HG02884 (cell line): ENCODE results near the gene SARNP.

Source experiments
- ATAC-seq: cut with Tn5 transposase; IDR thresholded peaks from one replicate; pipeline ENCODE4 v1.9.1; 2021; ENCODE audit warnings: mild to moderate bottlenecking, moderate library complexity; ENCODE audit not compliant: unreplicated experiment

Gene SARNP

DNA sequence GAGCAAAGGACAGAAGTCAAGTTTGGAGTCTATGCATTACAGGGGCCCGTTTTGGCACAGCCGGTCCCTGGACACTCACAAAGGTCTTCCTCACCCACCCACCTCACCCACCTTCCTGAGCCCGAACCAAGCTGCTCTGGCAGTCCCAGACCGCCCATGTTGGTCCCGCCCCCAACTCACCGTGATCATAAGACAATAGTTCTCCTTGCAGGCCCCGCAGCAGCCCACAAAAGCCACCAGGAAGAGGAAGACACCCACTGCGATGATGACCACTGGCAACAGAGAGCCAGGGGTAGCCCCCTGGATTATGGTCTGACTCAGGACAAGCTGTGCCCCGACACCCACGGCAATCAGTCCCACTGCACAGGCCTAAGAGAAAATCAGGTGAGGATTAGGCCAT is 90.6 kb downstream of the SARNP start:
- no peak for ATAC-seq

DNA sequence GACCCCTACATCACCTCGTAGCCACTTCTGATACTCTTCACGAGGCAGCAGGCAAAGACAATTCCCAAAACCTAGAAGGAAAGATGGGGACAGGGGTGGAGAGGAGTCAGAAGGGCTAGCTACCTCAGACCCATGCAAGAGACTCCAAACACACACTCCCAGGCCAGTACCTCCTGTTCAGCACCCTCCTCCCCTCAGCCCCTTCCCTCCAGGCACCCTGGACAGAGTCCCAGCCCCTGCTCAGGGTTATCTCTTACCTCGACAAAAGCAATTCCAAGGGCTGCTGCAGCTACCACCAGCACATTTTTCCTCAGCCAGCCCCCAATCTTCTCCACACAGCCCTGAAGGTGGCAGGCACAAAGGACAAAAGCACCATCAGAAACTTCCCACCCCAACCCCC is 92.0 kb downstream of the SARNP start:
- no peak for ATAC-seq

DNA sequence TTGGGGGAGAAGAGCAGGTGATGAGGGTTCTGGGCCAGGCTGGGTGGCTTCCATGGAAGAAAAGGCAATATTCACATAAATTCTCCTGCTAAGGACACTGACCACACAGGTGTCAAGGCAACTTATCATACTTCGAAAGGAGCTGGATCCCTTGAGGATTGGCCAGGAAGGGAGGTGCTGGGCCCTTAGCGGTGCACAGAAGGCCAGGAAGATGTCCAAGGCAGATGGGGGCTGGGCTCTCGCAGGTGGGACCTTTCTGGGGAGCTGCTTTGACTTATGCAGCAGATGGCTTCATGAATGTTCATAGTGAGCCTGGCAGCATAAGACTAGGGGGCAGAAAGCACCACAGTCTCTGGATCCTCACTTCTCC is 92.6 kb downstream of the SARNP start:
- no peak for ATAC-seq

DNA sequence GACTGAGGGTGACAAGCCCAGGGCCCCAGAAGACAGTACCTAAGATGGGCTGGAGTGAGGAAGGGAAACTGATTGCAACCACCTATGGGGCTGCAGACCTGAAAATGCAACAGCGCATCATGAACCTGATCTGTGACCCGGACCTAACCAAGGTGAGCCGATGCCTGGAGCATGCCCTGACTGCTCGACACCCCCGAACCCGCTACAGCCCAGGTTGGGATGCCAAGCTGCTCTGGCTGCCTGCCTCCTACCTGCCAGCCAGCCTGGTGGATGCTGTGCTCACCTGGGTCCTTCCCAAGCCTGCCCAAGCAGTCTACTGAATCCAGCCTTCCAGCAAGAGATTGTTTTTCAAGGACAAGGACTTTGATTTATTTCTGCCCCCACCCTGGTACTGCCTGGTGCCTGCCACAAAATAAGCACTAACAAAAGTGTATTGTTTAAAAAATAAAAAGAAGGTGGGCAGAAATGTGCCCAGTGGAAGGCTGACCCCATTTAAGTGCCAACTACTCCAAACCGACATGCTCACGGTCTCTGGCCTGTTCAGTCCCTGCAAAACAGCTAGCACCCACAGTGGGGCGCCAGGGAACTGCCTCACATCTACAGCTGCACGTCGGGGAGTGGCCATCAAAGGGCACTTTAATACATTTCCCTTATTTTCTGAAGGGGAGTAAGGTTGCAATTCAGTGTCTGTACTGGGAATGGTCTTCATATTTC is 93.1 kb downstream of the SARNP start:
- peak; percentile 35 for ATAC-seq

DNA sequence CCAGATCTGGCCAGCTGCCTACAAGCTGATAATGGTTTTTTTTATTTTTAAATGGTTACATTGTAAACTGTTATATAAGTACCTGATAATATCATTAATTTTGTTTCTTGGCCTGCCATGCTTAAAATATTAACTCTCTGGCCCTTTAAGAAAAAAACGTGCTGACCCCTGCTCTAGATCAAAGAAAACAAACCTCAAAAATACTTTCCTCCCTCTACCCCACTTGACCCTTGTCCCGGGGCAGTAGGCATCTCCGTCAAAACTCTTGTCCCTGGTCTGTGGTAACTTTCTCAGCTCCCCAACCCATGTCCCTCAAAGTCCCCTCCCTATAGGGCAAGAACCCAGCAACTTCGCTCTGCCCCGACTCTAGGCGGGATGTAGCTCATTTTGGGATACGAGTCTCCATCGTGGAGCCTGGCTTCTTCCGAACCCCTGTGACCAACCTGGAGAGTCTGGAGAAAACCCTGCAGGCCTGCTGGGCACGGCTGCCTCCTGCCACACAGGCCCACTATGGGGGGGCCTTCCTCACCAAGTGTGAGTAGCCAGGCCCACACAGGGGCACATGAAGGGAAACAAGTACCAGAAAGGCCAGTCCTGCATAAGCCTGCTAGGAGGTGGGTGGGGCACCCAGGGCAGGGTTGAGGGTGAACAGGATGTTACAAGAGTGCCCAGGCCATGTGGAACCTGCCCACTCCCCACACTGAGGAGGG is 93.9 kb downstream of the SARNP start:
- no peak for ATAC-seq

DNA sequence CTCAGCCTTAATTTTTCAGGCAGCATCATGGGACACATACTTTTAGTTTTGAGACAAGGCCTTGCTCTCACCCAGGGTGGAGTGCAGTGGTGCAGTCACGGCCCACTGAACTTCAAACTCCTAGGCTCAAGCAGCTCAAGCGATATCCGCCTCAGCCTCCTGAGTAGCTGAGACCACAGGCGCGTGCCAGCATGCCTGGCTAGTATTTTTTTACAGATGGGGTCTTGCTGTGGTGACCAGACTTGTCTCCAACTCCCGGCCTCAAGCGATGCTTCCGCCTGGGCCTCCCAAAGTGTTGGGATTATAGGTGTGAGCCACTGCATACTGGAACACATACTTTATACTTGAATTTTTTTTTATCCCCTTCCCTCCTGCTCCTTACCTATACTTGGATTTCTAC is 94.6 kb downstream of the SARNP start:
- ATAC-seq = no peak

DNA sequence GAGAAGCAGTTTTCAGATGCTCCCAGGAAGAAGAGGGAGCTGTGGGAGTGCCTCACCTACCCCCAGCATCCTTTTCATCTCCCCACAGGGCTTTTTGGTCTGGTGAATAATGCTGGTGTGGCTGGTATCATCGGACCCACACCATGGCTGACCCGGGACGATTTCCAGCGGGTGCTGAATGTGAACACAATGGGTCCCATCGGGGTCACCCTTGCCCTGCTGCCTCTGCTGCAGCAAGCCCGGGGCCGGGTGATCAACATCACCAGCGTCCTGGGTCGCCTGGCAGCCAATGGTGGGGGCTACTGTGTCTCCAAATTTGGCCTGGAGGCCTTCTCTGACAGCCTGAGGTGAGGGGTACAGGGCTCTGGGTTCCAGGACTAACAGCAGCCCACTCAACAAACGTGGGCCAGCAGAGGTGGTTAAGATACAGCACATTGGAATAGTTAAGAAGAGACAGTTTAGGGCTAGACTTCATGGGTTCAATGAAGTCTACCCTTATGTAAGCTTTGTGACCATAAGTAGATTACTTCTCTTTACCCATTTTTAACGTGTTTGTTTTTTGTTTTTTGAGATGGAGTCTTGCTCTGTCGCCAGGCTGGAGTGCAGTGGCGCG is 95.8 kb downstream of the SARNP start:
- ATAC-seq = no peak

DNA sequence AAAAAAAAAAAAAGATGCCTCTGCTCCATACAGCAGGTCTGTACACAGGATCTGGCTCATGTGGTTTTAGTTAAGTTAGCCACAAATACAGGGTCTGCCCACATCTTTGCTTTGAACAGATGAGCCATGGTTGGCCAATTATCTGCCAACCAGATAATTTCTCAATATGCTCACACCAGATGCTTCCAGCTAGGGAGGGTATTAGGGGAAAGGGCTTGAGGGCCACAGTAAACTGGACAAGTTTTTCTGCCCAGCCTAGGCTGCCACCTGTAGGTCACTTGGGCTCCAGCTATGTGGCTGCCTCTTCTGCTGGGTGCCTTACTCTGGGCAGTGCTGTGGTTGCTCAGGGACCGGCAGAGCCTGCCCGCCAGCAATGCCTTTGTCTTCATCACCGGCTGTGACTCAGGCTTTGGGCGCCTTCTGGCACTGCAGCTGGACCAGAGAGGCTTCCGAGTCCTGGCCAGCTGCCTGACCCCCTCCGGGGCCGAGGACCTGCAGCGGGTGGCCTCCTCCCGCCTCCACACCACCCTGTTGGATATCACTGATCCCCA is 96.6 kb downstream of the SARNP start:
- ATAC-seq = no peak

DNA sequence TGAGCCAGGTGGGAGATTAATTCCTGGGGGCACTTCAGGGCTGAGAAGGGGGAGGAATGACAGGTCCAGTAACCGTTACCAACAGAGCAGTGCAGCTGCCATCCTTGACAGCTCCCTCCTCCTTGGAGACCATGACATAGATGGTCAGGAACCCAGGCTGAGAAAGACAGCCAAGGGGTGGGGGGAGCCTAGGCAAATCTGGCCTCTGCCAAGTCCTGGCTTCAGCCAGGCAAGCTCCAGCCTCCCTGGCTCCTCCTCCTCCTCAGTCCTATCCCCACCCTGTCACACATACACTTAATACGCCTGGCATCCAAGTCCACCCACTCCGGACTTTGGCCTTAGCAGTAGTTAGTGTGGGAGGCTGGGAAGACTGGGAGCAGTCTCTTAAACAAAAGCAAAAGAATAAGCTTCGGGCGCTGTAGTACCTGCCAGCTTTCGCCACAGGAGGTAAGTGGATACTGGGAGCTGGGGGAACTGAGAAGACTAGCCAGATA is 97.4 kb downstream of the SARNP start, which contains the start of gene RDH5:
Gene RDH5, plus strand, starts transcription at position 323 of the 494 bp plus-strand sequence. CDS start 792 bp downstream, outside the sequence.
- ATAC-seq = no peak

DNA sequence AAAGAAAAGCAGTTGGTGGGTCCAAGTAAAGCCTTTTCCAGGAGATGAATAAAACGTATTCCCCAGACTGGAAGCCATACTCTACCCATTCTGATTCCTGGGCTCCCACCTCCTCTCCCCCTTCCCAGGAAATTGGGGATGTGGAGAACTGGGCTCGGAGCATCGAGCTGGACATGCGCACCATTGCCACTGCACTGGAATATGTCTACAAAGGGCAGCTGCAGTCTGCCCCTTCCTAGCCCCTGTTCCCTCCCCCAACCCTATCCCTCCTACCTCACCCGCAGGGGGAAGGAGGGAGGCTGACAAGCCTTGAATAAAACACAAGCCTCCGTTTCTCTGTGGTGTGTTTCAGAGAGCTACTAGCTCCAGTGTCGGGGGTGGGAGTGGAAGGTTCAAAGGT is 98.2 kb downstream of the SARNP start:
- ATAC-seq = no peak

DNA sequence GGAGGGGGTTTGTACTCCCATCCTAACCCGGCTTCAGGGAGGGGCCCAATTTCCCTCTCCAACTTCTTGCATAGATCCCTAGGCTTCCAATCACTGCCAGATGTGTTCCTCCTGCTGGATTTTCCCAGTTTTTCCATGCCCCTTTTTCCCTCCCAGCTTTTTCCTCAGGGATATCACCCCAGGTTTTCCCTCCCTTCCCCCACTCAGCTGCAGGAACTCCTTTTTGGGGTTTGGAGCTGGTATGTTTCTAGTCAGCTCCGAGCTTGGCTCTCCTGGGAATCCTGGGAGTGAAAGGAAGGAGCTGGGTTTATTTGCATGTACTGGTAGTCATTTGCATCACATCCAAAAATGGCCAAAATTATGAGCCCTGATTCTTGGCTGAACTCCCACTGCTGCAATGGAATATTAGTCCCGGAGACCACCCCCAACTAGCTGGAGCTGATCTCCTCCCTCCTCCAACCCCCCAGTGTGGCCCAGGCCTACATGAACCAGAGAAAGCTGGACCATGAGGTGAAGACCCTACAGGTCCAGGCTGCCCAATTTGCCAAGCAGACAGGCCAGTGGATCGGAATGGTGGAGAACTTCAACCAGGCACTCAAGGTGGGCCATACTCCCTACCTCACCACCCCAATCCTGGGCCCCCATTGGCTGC is 98.8 kb downstream of the SARNP start:
- no peak for ATAC-seq

DNA sequence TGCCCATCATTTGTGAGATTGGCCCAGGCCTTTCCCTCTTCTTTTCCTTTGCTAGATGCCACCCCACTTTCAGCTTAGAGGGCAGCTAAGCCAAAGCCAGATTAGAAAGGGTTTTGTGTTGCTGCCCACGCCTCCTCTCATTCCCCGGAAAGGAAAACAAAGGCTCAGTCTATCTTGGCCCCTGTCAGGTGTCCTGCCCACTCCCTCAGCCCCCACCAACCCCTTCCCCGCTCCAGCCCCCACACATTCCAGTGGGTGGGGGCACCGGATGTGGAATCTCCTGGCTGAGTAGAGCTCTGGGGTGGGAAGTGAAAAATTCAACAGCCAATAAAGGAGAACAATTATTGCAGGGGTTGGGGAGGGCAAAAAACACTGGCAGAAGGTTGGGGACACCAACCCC is 99.5 kb downstream of the SARNP start:
- no peak for ATAC-seq

DNA sequence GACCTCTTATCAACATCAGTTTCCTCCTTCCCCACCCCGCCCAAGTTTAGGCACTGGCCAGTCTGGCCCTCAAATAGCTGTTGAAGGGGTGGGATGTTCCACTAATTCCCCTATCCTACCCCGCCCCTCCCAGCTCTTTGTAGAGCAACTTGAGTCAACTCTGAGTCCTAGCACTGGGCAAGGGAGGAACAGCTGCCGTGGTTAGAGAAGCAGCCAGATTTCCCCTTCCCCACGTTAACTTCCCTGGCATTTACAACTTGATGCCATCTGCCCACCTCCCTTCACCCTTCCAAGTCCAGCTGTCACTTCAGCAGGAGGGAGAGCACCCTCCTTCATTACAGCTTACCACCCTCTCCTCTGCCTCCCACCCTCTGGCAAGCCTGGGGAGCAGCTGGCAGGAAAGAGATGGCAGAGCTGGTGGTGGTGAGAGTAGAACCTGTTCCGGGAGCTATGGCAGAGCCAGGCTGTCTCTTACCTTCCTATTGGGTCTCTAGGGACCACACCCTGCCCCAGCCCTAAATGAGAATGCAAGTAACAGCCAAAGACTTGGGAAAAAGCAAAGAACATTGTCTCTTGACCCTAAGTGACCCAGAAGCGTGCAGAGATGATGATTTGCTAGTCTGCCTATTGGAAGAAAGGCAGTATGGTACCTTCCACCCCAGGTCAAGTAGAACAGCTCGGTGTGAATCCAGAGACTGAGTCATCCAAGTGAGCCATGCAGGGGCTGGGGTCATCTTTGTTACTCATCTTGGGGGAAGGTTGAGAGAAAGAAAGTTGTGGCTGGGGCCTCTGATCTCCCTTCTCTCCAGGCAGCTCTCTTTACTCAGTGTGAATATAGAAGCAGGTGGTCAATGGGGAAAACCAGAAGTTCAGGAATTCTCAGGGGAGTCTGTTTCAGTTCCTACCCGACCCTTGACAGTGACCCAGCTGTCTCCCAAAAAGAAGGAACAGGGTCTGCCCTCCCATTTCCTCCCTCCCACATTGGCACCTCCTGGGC is 100.2 kb downstream of the SARNP start:
- no peak for ATAC-seq

DNA sequence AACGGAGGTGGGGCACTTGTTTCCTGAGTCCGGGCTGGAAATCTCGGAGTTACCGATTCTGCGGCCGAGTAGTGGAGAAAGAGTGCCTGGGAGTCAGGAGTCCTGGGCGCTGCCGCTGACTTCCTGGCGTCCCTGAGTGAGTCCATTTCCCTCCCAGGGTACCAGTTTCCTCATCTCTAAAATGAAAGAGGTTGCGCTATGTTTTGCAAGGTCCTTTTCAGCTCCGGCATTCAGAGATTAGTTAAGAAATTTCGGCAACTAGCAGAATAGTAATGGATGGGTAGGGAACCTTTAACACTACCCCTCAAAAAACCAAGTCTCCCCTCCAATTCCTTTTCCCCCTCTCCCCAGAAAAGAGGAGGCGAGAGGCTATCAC is 101.0 kb downstream of the SARNP start:
- ATAC-seq = no peak

DNA sequence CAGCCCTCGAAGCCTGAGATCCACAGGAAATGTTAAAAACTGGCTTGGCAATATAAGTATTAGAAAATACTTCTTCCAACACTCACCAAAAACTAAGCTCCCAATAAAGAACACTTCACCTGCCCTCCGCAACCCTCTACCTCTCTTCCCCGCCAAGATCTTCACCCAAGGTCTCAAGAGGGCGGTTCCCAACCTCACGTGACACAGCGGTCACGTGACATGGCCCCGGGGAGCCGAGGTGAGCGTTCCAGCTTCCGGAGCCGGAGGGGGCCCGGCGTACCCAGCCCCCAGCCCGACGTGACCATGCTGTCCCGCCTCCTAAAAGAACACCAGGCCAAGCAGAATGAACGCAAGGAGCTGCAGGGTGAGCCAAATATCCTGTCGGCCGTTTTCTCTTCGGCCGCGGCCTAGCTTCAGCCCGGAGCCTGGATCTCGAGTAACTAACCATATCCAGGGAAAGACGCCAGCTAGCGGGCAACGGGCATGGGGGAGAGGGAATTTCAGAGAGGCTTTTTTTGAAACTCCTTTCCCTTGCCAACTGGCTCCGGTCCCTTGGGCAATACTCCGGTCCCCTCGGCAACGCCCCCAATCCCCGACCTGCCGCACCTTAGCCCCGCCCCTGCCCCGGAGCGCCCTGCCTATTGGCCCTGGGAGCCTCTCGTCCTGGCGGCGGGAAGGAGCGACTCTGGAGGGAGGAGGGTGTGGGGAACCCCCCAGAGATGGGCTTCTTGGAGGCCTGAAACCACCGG is 101.5 kb downstream of the SARNP start, which contains the start of gene BLOC1S1:
Gene BLOC1S1, plus strand, starts transcription at position 214 of the 749 bp plus-strand sequence. Its CDS starts 6 bp downstream, at position 220.
- ATAC-seq = peak; percentile 88

DNA sequence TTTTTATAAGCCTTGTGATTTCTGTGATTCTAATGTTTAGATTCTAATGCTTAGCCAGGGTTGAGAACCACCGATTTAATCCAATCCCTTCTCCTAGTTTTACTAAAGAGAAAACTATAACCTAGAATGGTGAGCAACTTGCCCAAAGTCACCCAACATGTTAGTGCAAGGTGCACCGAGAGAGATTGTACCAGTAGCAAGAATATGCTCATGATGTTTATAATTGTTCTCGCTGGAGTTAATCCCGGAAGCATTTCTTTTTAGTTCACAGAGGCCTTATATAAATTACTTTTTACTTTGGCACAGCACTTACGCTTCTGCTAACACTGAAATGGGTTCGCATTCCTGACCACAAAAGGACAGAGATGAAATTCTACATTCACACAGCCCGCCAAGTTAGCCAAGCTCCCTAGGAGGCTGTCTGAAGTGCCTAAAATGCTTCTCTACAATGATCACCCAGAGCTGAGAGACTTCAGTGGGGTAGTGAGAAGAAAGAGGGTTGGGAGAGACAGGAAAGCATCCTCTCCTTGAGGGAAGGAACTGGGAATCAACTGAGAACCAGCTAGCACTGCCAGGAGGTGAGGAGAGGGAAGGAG is 102.3 kb downstream of the SARNP start:
- no peak for ATAC-seq

DNA sequence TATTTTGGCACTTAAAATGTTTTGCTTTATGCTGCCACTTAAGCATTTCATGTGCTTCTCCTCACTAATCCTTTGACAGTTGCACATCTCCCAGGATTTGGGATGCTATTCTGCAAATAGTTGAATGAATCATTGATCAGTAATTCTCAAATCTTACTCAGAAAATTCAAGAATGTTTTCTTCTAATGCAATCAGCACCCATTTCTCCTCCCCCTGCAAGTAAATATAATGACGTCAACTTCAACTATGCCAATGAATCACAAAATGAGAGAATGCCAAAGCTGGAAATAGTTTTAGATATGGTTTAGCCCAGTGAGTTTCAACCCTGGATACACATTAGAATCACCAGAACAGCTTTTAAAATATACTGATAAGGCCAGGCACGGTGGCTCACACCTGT is 103.8 kb downstream of the SARNP start:
- no peak for ATAC-seq

DNA sequence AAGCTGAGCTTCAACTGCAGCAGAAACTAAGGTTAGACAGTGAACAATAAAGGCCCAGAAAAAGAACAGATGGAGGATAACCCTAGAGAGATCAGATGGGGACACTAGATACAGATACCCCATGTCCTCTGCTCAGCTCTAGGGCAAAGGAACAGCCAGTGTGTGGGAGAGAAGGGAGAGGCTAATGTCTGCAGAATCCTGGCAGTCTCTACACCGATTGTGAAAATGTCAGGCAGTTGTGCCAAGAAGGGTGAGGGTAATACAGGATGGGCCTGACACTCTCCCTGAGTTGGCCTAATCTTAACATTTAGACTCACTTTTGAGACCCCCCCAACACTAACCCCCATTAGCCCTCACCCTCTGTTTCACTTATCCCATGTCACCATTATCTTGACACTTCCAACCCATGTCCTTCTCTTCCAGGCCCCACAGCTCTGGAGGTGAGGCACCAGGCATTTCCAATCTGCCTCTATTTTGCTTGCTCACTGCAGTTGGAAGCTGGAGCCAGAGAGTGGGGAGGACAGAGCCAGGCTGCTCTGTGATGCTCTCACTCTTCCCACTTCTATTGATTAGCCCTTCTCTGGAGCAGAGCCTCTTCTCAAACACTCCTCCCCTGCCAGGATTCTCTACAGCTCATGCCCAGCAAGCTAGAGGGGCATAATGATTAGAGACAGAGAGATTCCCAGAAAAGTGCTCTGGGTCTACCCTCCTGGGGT is 104.7 kb downstream of the SARNP start:
- ATAC-seq = no peak
